NCI-H82 treated with DMSO at 0.1 percent for 48 hours (cell line): Measurements from ENCODE around the gene SMG9.

Experiments used
- DNase-seq: peaks from one replicate; lab custom pipeline; 2025; ENCODE audit not compliant: unreplicated experiment; lab: John Stamatoyannopoulos, UW

SMG9 gene

GRCh38 chr19:43754503-43755255 is at the start of gene SMG9:
Gene SMG9 (minus strand): TSS chr19:43754962. CDS start chr19:43750741, 4,221 bp downstream.
- peak; percentile 91 for DNase-seq

DNA sequence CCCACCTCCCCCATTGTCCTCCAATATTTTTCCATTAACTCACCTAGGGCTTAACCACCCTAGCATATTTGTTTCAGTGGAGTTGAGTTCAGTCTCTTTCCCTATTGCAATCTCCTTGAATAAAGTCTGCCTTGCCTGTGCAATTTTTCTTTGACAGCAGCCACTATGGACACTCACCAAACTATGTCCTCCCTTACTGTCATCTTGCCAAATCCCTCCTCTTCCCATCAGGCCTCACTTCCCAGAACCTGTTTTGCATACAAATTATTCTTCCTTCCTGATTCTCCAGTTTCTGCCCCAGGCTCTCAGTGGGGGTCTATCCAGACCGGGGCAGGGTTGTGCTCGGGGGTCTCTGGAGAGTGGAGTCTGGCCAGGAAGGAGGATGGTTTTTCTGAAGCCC is 49.7 kb upstream of the SMG9 start:
- DNase-seq: no peak

GRCh38 chr19:43802216-43802951 is 47.6 kb upstream of the SMG9 start, which contains the start of gene LYPD5:
Gene LYPD5 (minus strand): TSS chr19:43802447. CDS start chr19:43802380, 67 bp downstream.
- no peak for DNase-seq

GRCh38 chr19:43799502-43800142 is 44.9 kb upstream of the SMG9 start:
- no peak for DNase-seq

DNA sequence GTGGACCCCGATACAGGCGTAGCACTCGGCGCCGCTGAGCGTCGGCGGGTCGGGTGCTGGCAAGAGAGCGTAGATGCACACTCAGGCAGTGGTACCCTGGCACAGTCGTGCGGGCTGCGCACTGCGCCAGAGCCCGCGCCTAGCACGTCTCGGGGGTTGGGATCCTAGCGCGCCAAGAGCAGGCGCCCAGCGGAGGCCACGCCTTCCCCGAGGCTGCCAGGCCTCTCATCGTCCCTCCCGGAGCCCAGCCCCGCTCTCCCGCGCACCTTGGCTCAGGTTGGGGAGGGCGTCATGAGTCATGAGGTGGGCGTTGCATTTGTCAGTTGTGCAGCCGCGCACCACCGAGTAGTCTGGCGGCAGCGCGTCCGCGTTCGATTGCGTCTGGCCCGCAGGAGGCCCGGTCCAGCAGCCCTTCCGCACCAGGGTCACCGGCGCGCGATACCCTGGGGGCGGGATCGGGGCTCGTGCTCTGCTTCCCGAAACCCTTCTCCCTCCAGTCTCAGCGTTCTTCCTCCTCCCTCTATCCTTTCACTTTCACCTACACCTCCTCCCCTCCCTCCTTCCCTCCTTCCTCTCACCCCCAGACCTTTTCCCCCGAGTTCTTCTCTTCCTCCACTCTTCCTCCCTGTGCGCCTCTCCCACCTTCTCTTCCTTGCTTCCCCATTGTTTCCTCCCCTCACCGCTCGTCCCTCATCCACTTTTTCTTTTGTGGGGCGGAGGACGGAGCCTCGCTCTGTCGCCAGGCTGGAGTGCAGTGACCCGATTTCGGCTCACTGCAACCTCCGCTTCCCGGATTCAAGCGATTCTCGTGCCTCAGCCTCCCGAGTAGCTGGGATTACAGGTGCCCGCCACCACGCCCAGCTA is 44.0 kb upstream of the SMG9 start:
- DNase-seq: no peak

- no peak for DNase-seq
Measured at GRCh38 chr19:43798026-43798545, 43.3 kb upstream of the SMG9 start.

DNA sequence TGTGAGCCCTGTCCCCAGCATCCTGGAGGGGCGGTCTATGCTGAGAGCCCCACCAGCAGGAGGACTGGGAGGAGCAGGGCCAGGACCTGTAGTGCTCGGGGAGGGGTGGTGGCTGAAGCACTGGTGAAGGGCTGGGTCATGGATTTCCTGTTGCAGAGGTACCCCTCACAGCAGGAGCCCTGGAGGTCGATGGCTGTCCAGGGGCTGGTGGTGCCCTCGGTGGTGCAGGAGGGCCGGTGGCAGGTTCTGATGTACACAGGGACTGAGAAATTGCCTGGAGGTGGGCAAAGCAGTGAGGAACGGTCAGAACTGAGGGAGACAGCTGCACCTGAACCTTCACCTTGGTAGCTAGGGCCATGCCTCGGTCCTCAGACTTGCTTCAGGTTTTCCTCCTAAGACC is 42.8 kb upstream of the SMG9 start:
- DNase-seq: no peak

GRCh38 chr19:43797118-43797517 is 42.4 kb upstream of the SMG9 start:
- DNase-seq: no peak

- DNase-seq: no peak
Measured at GRCh38 chr19:43790587-43790986, 35.8 kb upstream of the SMG9 start.

DNA sequence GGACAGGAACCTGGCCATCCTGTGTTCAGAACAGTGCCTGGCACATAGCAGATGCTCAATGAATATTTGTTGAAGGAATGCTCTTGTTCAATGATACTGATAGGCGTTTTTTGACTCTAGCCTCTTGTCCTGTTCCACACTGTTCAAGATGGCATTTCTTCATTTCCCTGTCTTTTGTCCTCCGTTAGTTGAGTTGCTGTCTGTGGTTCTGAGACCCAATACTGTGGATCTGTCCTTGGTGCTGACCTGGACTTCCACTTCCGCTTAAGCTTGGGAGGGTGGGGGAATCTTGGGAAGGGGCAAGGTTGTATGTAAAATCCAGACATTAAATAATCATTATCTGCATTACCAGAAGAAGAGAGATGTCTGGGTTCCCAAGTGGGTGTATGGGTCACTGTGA is 34.3 kb upstream of the SMG9 start:
- DNase-seq: no peak

- DNase-seq: no peak
Measured at GRCh38 chr19:43786665-43787064, 31.9 kb upstream of the SMG9 start.

GRCh38 chr19:43784981-43785808 is 30.4 kb upstream of the SMG9 start:
- peak; percentile 54 for DNase-seq

- no peak for DNase-seq
Measured at GRCh38 chr19:43784241-43784980, 29.6 kb upstream of the SMG9 start.

GRCh38 chr19:43783636-43784035 is 28.9 kb upstream of the SMG9 start:
- DNase-seq: no peak

DNA sequence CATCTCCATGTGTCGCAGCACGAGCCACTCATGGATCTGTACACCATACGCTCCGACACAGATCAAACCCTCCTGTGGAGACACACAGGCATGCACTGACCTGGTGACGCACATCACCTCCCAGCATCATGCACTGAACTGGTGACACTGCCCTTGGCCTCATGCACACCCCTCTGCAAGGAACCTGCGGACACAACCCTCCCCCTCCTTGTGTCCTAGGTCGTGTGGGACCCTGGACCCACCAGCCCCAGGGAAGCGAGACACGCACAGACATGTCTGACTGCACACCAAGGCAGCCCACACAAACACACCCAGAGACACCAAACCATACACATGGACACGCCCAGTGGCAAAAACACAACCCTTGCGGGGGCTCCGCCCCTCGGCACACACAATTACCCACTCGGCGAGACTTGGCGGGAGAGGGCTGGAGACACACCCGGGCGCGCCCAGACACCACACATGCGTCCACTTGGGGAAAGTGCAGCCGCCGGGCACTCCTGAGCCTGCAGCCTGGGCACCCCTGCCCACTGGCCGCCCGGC is 28.0 kb upstream of the SMG9 start:
- DNase-seq: no peak

- DNase-seq: no peak
Measured at GRCh38 chr19:43782311-43782660, 27.5 kb upstream of the SMG9 start.

GRCh38 chr19:43781630-43782310 is 27.0 kb upstream of the SMG9 start:
- no peak for DNase-seq
